22Rv1 (cell line): Measurements from ENCODE around the gene INSIG2.

Experiments
- CTCF ChIP-seq: fragments of 450-650 bp; IDR thresholded peaks from 2 replicates; pipeline ENCODE4 v1.5.1; 2017; ENCODE audit warnings: mild to moderate bottlenecking
- ZFX ChIP-seq: fragments of 450-650 bp; IDR thresholded peaks from 2 replicates; pipeline ENCODE4 v1.6.1; 2017; ENCODE audit warnings: antibody characterized with exemption, borderline replicate concordance

- no peak for TF ChIP-seq CTCF
- TF ChIP-seq ZFX: no peak
Measured at GRCh38 chr2:118061135-118061955, 26.9 kb upstream of the INSIG2 start.
